MM.1S (cell line): Measurements from ENCODE around the gene CD300LF.
A peak's percentile ranks its signal among the peaks of the same experiment; 100 is the strongest.

ENCODE experiments used
- DNase-seq: peaks from one replicate; pipeline ENCODE4 v3.0.0-alpha.2; 2015
- H2AFZ ChIP-seq: fragments of 300-600 bp; sonication (generic); 2 replicates; pipeline ENCODE4 v1.6.0; 2016; ENCODE audit warnings: antibody characterized with exemption, low read length
- H3F3A ChIP-seq: fragments of 300-600 bp; sonication (generic); 2 replicates; pipeline ENCODE4 v1.6.1; 2016; ENCODE audit warnings: mild to moderate bottlenecking, antibody characterized with exemption, low read length, moderate library complexity, mixed read lengths; ENCODE audit not compliant: insufficient read depth
- H3K27ac ChIP-seq: fragments of 300-600 bp; sonication (generic); 2 replicates; pipeline ENCODE4 v1.5.1; 2016; ENCODE audit warnings: mild to moderate bottlenecking, low read length
- H3K27me3 ChIP-seq: fragments of 300-600 bp; sonication (generic); replicated peaks from 2 replicates; pipeline ENCODE4 v1.6.0; 2016; ENCODE audit warnings: low read length; ENCODE audit not compliant: insufficient read depth
- H3K36me3 ChIP-seq: fragments of 300-600 bp; sonication (generic); replicated peaks from 2 replicates; pipeline ENCODE4 v1.6.1; 2016; ENCODE audit warnings: mild to moderate bottlenecking, low read length, mixed read lengths; ENCODE audit not compliant: insufficient read depth
- H3K4me1 ChIP-seq: fragments of 300-600 bp; sonication (generic); 2 replicates; pipeline ENCODE4 v1.6.1; 2016; ENCODE audit warnings: low read length, mixed read lengths
- H3K4me2 ChIP-seq: fragments of 300-600 bp; sonication (generic); 2 replicates; pipeline ENCODE4 v1.6.0; 2016; ENCODE audit warnings: low read depth, low read length
- H3K4me3 ChIP-seq: fragments of 300-600 bp; sonication (generic); 2 replicates; pipeline ENCODE4 v1.5.1; 2016; ENCODE audit warnings: low read length, mixed read lengths
- H3K79me2 ChIP-seq: fragments of 300-600 bp; sonication (generic); 2 replicates; pipeline ENCODE4 v1.6.1; 2016; ENCODE audit warnings: mixed run types, low read length, mixed read lengths
- H3K9ac ChIP-seq: fragments of 300-600 bp; sonication (generic); 2 replicates; pipeline ENCODE4 v1.6.1; 2016; ENCODE audit warnings: low read length, mixed read lengths
- H3K9me2 ChIP-seq: fragments of 300-600 bp; sonication (generic); replicated peaks from 2 replicates; pipeline ENCODE4 v1.6.1; 2016; ENCODE audit warnings: mild to moderate bottlenecking, low read length, mixed read lengths; ENCODE audit not compliant: insufficient read depth
- H3K9me3 ChIP-seq: fragments of 300-600 bp; sonication (generic); replicated peaks from 2 replicates; pipeline ENCODE4 v1.6.1; 2016; ENCODE audit warnings: mild to moderate bottlenecking, low read length, mixed read lengths; ENCODE audit not compliant: insufficient read depth
- H4K20me1 ChIP-seq: fragments of 300-600 bp; sonication (generic); 2 replicates; pipeline ENCODE4 v1.6.1; 2016; ENCODE audit warnings: mild to moderate bottlenecking, low read length, moderate library complexity, mixed read lengths; ENCODE audit not compliant: insufficient read depth
- CTCF ChIP-seq: fragments of 300-600 bp; sonication (generic); IDR thresholded peaks from 2 replicates; pipeline ENCODE4 v1.5.1; 2016; ENCODE audit warnings: antibody characterized with exemption, low read length, mixed read lengths
- EZH2 ChIP-seq: fragments of 300-600 bp; sonication (generic); optimal IDR thresholded peaks from 2 replicates; pipeline ENCODE3; 2017; ENCODE audit warnings: low read depth, mild to moderate bottlenecking, antibody characterized with exemption, low read length, mixed read lengths
- EZH2phosphoT487 ChIP-seq: fragments of 300-600 bp; sonication (generic); IDR thresholded peaks from 2 replicates; pipeline ENCODE4 v1.6.1; 2018; ENCODE audit warnings: antibody characterized with exemption, low read length

CD300LF gene

GRCh38 chr17:74646231-74646630 lies 66.5 kb downstream of the CD300LF start:
- no peaks in the 10 kb centered on the region for H3K9me2 ChIP-seq
- no peak overlapping the region for H3K4me2 ChIP-seq
- H3K4me1 ChIP-seq: peaks cover 12% of the 10 kb centered on the region
- H2AFZ ChIP-seq: no peak overlapping the region
- DNase-seq: peak; percentile 42
- no peaks in the 10 kb centered on the region for H3K9me3 ChIP-seq
- no peak overlapping the region for H3K27ac ChIP-seq
- H4K20me1 ChIP-seq: no peaks in the 10 kb centered on the region
- no peaks in the 10 kb centered on the region for H3F3A ChIP-seq
- no peak overlapping the region for H3K4me3 ChIP-seq
- no peak for TF ChIP-seq EZH2
- peak; percentile 69 for TF ChIP-seq CTCF
- no peak for TF ChIP-seq EZH2phosphoT487
- no peaks in the 10 kb centered on the region for H3K79me2 ChIP-seq
- peaks cover 90% of the 10 kb centered on the region for H3K27me3 ChIP-seq
- no peak overlapping the region for H3K9ac ChIP-seq
- no peaks in the 10 kb centered on the region for H3K36me3 ChIP-seq

GRCh38 chr17:74645010-74645409 lies 67.7 kb downstream of the CD300LF start:
- H2AFZ ChIP-seq: no peak overlapping the region
- no peaks in the 10 kb centered on the region for H3K9me3 ChIP-seq
- H3K4me3 ChIP-seq: no peak overlapping the region
- no peak for TF ChIP-seq CTCF
- no peak for TF ChIP-seq EZH2
- no peak for TF ChIP-seq EZH2phosphoT487
- H4K20me1 ChIP-seq: no peaks in the 10 kb centered on the region
- H3K27ac ChIP-seq: no peak overlapping the region
- no peak for DNase-seq
- H3K9ac ChIP-seq: no peak overlapping the region
- H3F3A ChIP-seq: peaks cover 1% of the 10 kb centered on the region; the same call in 1 of the 2 replicates
- H3K79me2 ChIP-seq: no peaks in the 10 kb centered on the region
- H3K36me3 ChIP-seq: no peaks in the 10 kb centered on the region
- H3K9me2 ChIP-seq: no peaks in the 10 kb centered on the region
- no peak overlapping the region for H3K4me2 ChIP-seq
- peaks cover 24% of the 10 kb centered on the region for H3K4me1 ChIP-seq
- H3K27me3 ChIP-seq: peaks cover 90% of the 10 kb centered on the region

GRCh38 chr17:74644419-74644818 lies 68.3 kb downstream of the CD300LF start:
- no peak for DNase-seq
- no peaks in the 10 kb centered on the region for H3K9me3 ChIP-seq
- H3K9me2 ChIP-seq: no peaks in the 10 kb centered on the region
- no peaks in the 10 kb centered on the region for H3K36me3 ChIP-seq
- H2AFZ ChIP-seq: no peak overlapping the region
- H3K79me2 ChIP-seq: no peaks in the 10 kb centered on the region
- TF ChIP-seq EZH2phosphoT487 (no peak), EZH2 (no peak), CTCF (no peak)
- peaks cover 30% of the 10 kb centered on the region for H3K4me1 ChIP-seq
- H3K4me3 ChIP-seq: no peak overlapping the region
- no peaks in the 10 kb centered on the region for H4K20me1 ChIP-seq
- H3K27me3 ChIP-seq: peaks cover 87% of the 10 kb centered on the region
- H3K9ac ChIP-seq: no peak overlapping the region
- peaks cover 6% of the 10 kb centered on the region; the same call in 1 of the 2 replicates for H3F3A ChIP-seq
- no peak overlapping the region for H3K27ac ChIP-seq
- H3K4me2 ChIP-seq: no peak overlapping the region
